Loucy (cell line): Measurements from ENCODE around the gene SLC22A4.

Source experiments
- CTCF ChIP-seq: fragments of 200-600 bp; sonication (generic); conservative IDR thresholded peaks from 2 replicates; pipeline ENCODE4 v1.5.1; 2014; ENCODE audit warnings: mild to moderate bottlenecking, antibody characterized with exemption, low read length
- EZH2phosphoT487 ChIP-seq: fragments of 200-600 bp; IDR thresholded peaks from 2 replicates; pipeline ENCODE4 v1.6.1; 2018; ENCODE audit warnings: antibody characterized with exemption, mild to moderate bottlenecking, moderate library complexity, borderline replicate concordance

- TF ChIP-seq CTCF: no peak
- TF ChIP-seq EZH2phosphoT487: no peak
These were observed 38.0 kb upstream of the SLC22A4 start for GRCh38 chr5:132256086-132256782.
